ENCODE data around the gene TMEM186.

GRCh38 chr16:8776129-8776584 lies 21.3 kb downstream of the TMEM186 start:
- TF ChIP-seq CTCF (IDR thresholded peaks at IDR 0.05; ENCODE audit: insufficient read depth, low read length, poor library complexity, severe bottlenecking) (no peak), EZH2phosphoT487 (conservative IDR thresholded peaks at IDR 0.05; ENCODE audit: low read length) (no peak)
